SK-N-SH (cell line): ENCODE data around the gene FAM118A. TPM values are rescaled to one million over a fixed set of nuclear protein-coding genes. Genes with fewer than 3 reads are reported as not detected.

Experiments
- CTCF ChIP-seq: fragments of 200-600 bp; sonication (generic); IDR thresholded peaks from 2 replicates; pipeline ENCODE4 v1.6.1; 2017; ENCODE audit warnings: antibody characterized with exemption, mild to moderate bottlenecking, moderate library complexity
- ELF1 ChIP-seq: IDR thresholded peaks from 2 replicates; pipeline ENCODE4 v1.4.0; 2012
- EZH2phosphoT487 ChIP-seq: fragments of 200-600 bp; sonication (generic); IDR thresholded peaks from 2 replicates; pipeline ENCODE4 v1.6.1; 2017; ENCODE audit warnings: low read depth, mixed run types, mild to moderate bottlenecking, antibody characterized with exemption, moderate library complexity, borderline replicate concordance
- FOSL2 ChIP-seq: IDR thresholded peaks from 2 replicates; pipeline ENCODE4 v1.4.0; 2012; ENCODE audit warnings: low read depth, mild to moderate bottlenecking, moderate library complexity, borderline replicate concordance
- GATA2 ChIP-seq: sonication (generic); formaldehyde crosslinking; IDR thresholded peaks from 2 replicates; pipeline ENCODE4 v1.5.0; 2020; ENCODE audit warnings: mild to moderate bottlenecking, missing genetic modification reagents
- JUND ChIP-seq: IDR thresholded peaks from 2 replicates; pipeline ENCODE4 v1.4.0; 2012
- MAX ChIP-seq: IDR thresholded peaks from 2 replicates; pipeline ENCODE4 v1.4.0; 2012; ENCODE audit warnings: low read depth
- MEF2A ChIP-seq: IDR thresholded peaks from 2 replicates; pipeline ENCODE4 v1.4.0; 2012; ENCODE audit warnings: low read depth, borderline replicate concordance
- MXI1 ChIP-seq: IDR thresholded peaks from 2 replicates; pipeline ENCODE4 v1.6.1; 2012; ENCODE audit warnings: mild to moderate bottlenecking, low read depth, low read length, improper control_type of control experiment
- NRF1 ChIP-seq: IDR thresholded peaks from 2 replicates; pipeline ENCODE4 v1.6.1; 2012; ENCODE audit warnings: low read depth, mild to moderate bottlenecking, low read length
- POLR2AphosphoS5 ChIP-seq: IDR thresholded peaks from 2 replicates; pipeline ENCODE4 v1.6.1; 2012; ENCODE audit warnings: low read depth, low read length
- RAD21 ChIP-seq: IDR thresholded peaks from 2 replicates; pipeline ENCODE4 v1.6.1; 2012; ENCODE audit warnings: mild to moderate bottlenecking, low read length
- REST ChIP-seq: IDR thresholded peaks from 2 replicates; pipeline ENCODE4 v1.6.1; 2012; ENCODE audit warnings: mild to moderate bottlenecking, low read depth, low read length, moderate library complexity
- RFX5 ChIP-seq: IDR thresholded peaks from 2 replicates; pipeline ENCODE4 v1.6.1; 2012; ENCODE audit warnings: mild to moderate bottlenecking, improper control_type of control experiment, low read length
- RXRA ChIP-seq: IDR thresholded peaks from 2 replicates; pipeline ENCODE4 v1.4.0; 2012; ENCODE audit warnings: low read depth, mild to moderate bottlenecking, borderline replicate concordance
- SIN3A ChIP-seq: IDR thresholded peaks from 2 replicates; pipeline ENCODE4 v1.6.1; 2012; ENCODE audit warnings: low read depth, mild to moderate bottlenecking, low read length, moderate library complexity, borderline replicate concordance
- TAF1 ChIP-seq: IDR thresholded peaks from 2 replicates; pipeline ENCODE4 v1.6.1; 2012; ENCODE audit warnings: low read depth, mild to moderate bottlenecking, low read length, moderate library complexity, borderline replicate concordance
- TEAD4 ChIP-seq: IDR thresholded peaks from 2 replicates; pipeline ENCODE4 v1.4.0; 2012; ENCODE audit warnings: mild to moderate bottlenecking, borderline replicate concordance; ENCODE audit not compliant: insufficient read depth
- USF1 ChIP-seq: IDR thresholded peaks from 2 replicates; pipeline ENCODE4 v1.4.0; 2012; ENCODE audit warnings: low read depth, borderline replicate concordance
- USF2 ChIP-seq: fragments of 150-350 bp; IDR thresholded peaks from 2 replicates; pipeline ENCODE4 v1.6.1; 2017; ENCODE audit warnings: antibody characterized with exemption, low read length, low read depth, borderline replicate concordance
- ZBTB33 ChIP-seq: IDR thresholded peaks from 2 replicates; pipeline ENCODE4 v1.4.0; 2012; ENCODE audit warnings: low read depth, borderline replicate concordance
- polyA plus RNA-seq, 3 experiments: library from polyadenylated mRNA; depleted of rRNA; stranded (reverse); fragments of >200 nt; gene quantifications; 2 replicates each; pipeline ENCODE4 v1.2.3, GENCODE V29; 2012

FAM118A gene
- polyA plus RNA-seq, 1 of the 3 experiments (the other 2 are of a cell fraction), result 11.3 TPM

GRCh38 chr22:45263463-45264269 lies 46.1 kb upstream of the FAM118A start (continued):
- TF ChIP-seq RFX5, result no peak
- TF ChIP-seq MEF2A, result no peak
- peak; percentile 100 for TF ChIP-seq MXI1
- no peak for TF ChIP-seq TEAD4
- peak; percentile 72 for TF ChIP-seq CTCF
- no peak for TF ChIP-seq FOSL2
- no peak for TF ChIP-seq REST
- no peak for TF ChIP-seq JUND
- TF ChIP-seq EZH2phosphoT487, result no peak
- peak; percentile 98 for TF ChIP-seq MAX
- TF ChIP-seq SIN3A, result 0 out of 2 replicates have a peak, but pooled peaks have one; percentile 41
- no peak for TF ChIP-seq ZBTB33
- no peak for TF ChIP-seq RXRA
- peak; percentile 88 for TF ChIP-seq RAD21
- TF ChIP-seq NRF1, result no peak
- TF ChIP-seq GATA2 (CRISPR knock-in tag), result peak; percentile 29; the same call in 1 of the 2 replicates
- no peak for TF ChIP-seq ELF1
- TF ChIP-seq USF1, result peak; percentile 81
- TF ChIP-seq POLR2AphosphoS5, result no peak
- TF ChIP-seq USF2, result peak; percentile 38; the same call in 1 of the 2 replicates
- no peak for TF ChIP-seq TAF1
